ENCODE results near the gene GALNT10.

The GALNT10 gene

DNA sequence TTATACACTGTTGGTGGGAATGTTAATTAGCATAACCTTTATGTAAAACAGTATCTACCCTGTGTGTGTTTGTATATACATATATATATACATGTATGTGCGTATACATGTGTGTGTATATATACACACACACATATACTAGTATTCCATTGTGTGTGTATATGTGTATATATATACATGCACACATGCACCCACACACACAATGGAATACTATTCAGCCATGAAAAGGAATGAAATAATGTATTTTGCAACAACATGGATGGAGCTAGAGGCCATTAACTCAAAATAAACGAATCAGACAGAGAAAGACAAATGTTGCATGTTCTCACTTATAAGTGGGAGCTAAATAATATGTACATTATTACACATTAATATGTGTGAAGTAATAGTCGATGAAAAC lies 237.7 kb downstream of the GALNT10 start:
- no peak overlapping the region for H3K4me3 ChIP-seq (ENCODE audit: low read depth, low read length)
- H3K9me3 ChIP-seq (ENCODE audit: insufficient read depth, low read depth, low read length): no peaks in the 10 kb centered on the region
- no peak overlapping the region for H3K23ac ChIP-seq (ENCODE audit: low read length)
- H3K79me1 ChIP-seq (ENCODE audit: low read length): no peaks in the 10 kb centered on the region
- H3K14ac ChIP-seq (ENCODE audit: low read length): no peak overlapping the region
- H3K36me3 ChIP-seq (ENCODE audit: control insufficient read depth in 1 of 2, insufficient read depth in 2 of 2, low read length in 2 of 2): peaks cover 0 to 2% of the 10 kb centered on the region in 2 experiments
- H4K91ac ChIP-seq (ENCODE audit: low read depth, low read length): no peak overlapping the region
- H3K27me3 ChIP-seq (ENCODE audit: insufficient read depth, low read length): no peaks in the 10 kb centered on the region
- no peak overlapping the region for H3K4ac ChIP-seq (ENCODE audit: low read depth, low read length)
- H3K9ac ChIP-seq (ENCODE audit: low read length): no peak overlapping the region
- no peak overlapping the region for H2AK5ac ChIP-seq (ENCODE audit: low read length)
- H4K12ac ChIP-seq (ENCODE audit: low read depth, low read length): no peak overlapping the region
- H3K79me2 ChIP-seq (ENCODE audit: control insufficient read depth, insufficient read depth, low read length, poor library complexity): no peaks in the 10 kb centered on the region
- H2BK5ac ChIP-seq (ENCODE audit: low read depth, low read length, poor library complexity): no peak overlapping the region
- no peak overlapping the region for H2BK12ac ChIP-seq (ENCODE audit: low read length)
- no peaks in the 10 kb centered on the region for H3K4me1 ChIP-seq (ENCODE audit: control insufficient read depth in 1 of 2, insufficient read depth in 2 of 2, low read length in 2 of 2)
- DNase-seq: no peak
- no peak overlapping the region for H3K18ac ChIP-seq (ENCODE audit: low read length)
- H3K4me2 ChIP-seq (ENCODE audit: low read length): no peak overlapping the region
- H2AFZ ChIP-seq (ENCODE audit: insufficient read depth, low read length, poor library complexity): no peak overlapping the region
- no peak overlapping the region for H4K8ac ChIP-seq (ENCODE audit: low read depth, low read length)
- no peak overlapping the region for H2BK120ac ChIP-seq (ENCODE audit: insufficient read depth, low read length, poor library complexity)
- no CpG with 5 or more reads among the region's 3 CpGs for WGBS (ENCODE audit: extremely low coverage, insufficient coverage, insufficient read length)
- H3K27ac ChIP-seq (ENCODE audit: low read depth, low read length): no peak overlapping the region

DNA sequence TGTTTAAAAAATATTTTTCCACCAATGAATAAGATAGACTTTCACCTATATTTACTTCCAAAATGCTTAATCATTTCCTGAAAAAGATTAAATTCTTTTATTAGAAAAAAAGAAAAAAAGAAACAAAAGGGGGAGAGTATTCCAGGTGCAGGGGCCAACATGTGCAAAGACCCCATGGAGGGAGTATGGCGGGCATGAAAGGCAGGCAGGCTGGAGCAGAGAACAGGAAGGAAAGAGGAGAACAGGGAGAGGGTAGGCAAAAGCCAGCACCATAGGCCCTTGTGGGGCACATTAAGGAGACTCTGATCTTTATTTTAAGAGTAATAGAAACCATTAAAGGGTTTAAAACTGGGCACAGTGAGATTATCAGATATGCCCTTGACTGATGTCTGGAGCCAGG lies 238.8 kb downstream of the GALNT10 start:
- no peak overlapping the region for H3K23ac ChIP-seq (ENCODE audit: low read length)
- no peak overlapping the region for H3K27ac ChIP-seq (ENCODE audit: low read depth, low read length)
- no peak overlapping the region for H4K91ac ChIP-seq (ENCODE audit: low read depth, low read length)
- H3K18ac ChIP-seq (ENCODE audit: low read length): no peak overlapping the region
- H3K9me3 ChIP-seq (ENCODE audit: insufficient read depth, low read depth, low read length): no peaks in the 10 kb centered on the region
- no peak overlapping the region for H3K4me2 ChIP-seq (ENCODE audit: low read length)
- no peaks in the 10 kb centered on the region for H3K27me3 ChIP-seq (ENCODE audit: insufficient read depth, low read length)
- no peak for DNase-seq
- H2BK5ac ChIP-seq (ENCODE audit: low read depth, low read length, poor library complexity): no peak overlapping the region
- no peak overlapping the region for H4K12ac ChIP-seq (ENCODE audit: low read depth, low read length)
- no peak overlapping the region for H3K4ac ChIP-seq (ENCODE audit: low read depth, low read length)
- H2BK120ac ChIP-seq (ENCODE audit: insufficient read depth, low read length, poor library complexity): no peak overlapping the region
- no peaks in the 10 kb centered on the region for H3K4me1 ChIP-seq (ENCODE audit: control insufficient read depth in 1 of 2, insufficient read depth in 2 of 2, low read length in 2 of 2)
- no peaks in the 10 kb centered on the region for H3K79me2 ChIP-seq (ENCODE audit: control insufficient read depth, insufficient read depth, low read length, poor library complexity)
- H3K4me3 ChIP-seq (ENCODE audit: low read depth, low read length): no peak overlapping the region
- H2AK5ac ChIP-seq (ENCODE audit: low read length): no peak overlapping the region
- H3K79me1 ChIP-seq (ENCODE audit: low read length): no peaks in the 10 kb centered on the region
- no peak overlapping the region for H3K9ac ChIP-seq (ENCODE audit: low read length)
- no peak overlapping the region for H4K8ac ChIP-seq (ENCODE audit: low read depth, low read length)
- no CpG with 5 or more reads among the region's 1 CpG for WGBS (ENCODE audit: extremely low coverage, insufficient coverage, insufficient read length)
- peaks cover 0 to 2% of the 10 kb centered on the region in 2 experiments for H3K36me3 ChIP-seq (ENCODE audit: control insufficient read depth in 1 of 2, insufficient read depth in 2 of 2, low read length in 2 of 2)
- H3K14ac ChIP-seq (ENCODE audit: low read length): no peak overlapping the region
- H2AFZ ChIP-seq (ENCODE audit: insufficient read depth, low read length, poor library complexity): no peak overlapping the region
- no peak overlapping the region for H2BK12ac ChIP-seq (ENCODE audit: low read length)

DNA sequence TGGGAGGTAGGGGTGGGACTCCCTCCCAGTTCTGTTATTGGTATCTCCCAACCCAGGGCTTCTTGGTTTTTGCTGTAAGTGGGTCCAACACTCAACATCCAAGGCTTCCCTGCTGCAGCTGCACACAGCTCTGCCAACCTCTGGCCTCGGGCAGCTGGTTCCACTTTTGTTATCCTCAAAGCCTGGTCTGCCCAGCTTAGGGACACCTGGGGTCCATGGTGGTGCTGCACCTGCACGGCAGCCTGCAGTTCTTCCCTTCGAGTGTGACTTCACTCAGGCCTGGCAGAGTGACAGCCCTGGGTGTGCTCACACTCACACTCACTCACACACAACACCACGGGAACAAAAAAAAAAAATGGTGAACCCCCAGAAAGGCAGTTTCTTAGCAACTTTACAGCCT lies 239.9 kb downstream of the GALNT10 start:
- Histone ChIP-seq H3K14ac (ENCODE audit: low read length) (no peak overlapping the region), H4K8ac (ENCODE audit: low read depth, low read length) (no peak overlapping the region), H3K36me3 (ENCODE audit: control insufficient read depth in 1 of 2, insufficient read depth in 2 of 2, low read length in 2 of 2) (peaks cover 3 to 5% of the 10 kb centered on the region in 2 experiments), H3K27me3 (ENCODE audit: insufficient read depth, low read length) (no peaks in the 10 kb centered on the region), H4K12ac (ENCODE audit: low read depth, low read length) (no peak overlapping the region), H3K4me1 (ENCODE audit: control insufficient read depth in 1 of 2, insufficient read depth in 2 of 2, low read length in 2 of 2) (no peaks in the 10 kb centered on the region), H2BK12ac (ENCODE audit: low read length) (no peak overlapping the region), H2AK5ac (ENCODE audit: low read length) (no peak overlapping the region), H3K27ac (ENCODE audit: low read depth, low read length) (no peak overlapping the region), H3K79me1 (ENCODE audit: low read length) (no peaks in the 10 kb centered on the region), H3K9ac (ENCODE audit: low read length) (no peak overlapping the region), H2BK5ac (ENCODE audit: low read depth, low read length, poor library complexity) (no peak overlapping the region), H4K91ac (ENCODE audit: low read depth, low read length) (no peak overlapping the region), H3K9me3 (ENCODE audit: insufficient read depth, low read depth, low read length) (peaks cover 1% of the 10 kb centered on the region), H3K4me2 (ENCODE audit: low read length) (no peak overlapping the region), H2BK120ac (ENCODE audit: insufficient read depth, low read length, poor library complexity) (no peak overlapping the region), H3K23ac (ENCODE audit: low read length) (no peak overlapping the region), H3K4me3 (ENCODE audit: low read depth, low read length) (no peak overlapping the region), H2AFZ (ENCODE audit: insufficient read depth, low read length, poor library complexity) (no peak overlapping the region), H3K18ac (ENCODE audit: low read length) (no peak overlapping the region), H3K4ac (ENCODE audit: low read depth, low read length) (no peak overlapping the region), H3K79me2 (ENCODE audit: control insufficient read depth, insufficient read depth, low read length, poor library complexity) (no peaks in the 10 kb centered on the region)
- DNase-seq: no peak
- no CpG with 5 or more reads among the region's 4 CpGs for WGBS (ENCODE audit: extremely low coverage, insufficient coverage, insufficient read length)

DNA sequence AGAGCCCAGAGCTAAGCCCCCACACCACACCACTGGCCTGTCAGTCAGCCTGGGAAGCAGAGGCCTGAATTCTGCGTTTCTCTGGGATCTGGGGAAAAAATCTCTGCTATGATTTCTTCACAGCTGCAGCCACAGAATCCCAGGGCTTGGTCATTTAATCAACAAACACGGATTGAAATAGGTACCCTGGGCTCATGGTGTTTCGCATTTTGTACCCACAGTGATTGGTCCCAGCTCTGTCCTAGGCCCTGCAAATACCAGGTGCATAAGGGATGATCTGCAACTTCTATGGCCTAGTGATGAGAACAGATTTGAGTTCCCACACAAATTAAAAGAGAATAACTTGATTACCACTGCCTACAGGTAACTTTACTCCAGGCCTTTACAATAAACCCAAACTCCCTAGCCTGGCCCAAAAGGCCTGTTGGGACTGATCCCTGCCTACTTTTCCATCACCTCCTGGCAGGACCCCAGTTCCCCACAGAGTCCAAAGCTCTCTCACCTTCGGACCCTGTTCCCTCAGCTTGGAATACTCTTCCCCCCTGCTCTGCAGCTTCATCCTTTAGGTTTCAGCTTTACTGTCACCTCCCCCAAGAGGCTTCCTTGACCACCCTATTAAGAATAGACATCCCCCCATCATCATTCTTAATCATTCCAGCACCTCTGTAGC lies 240.6 kb downstream of the GALNT10 start:
- Histone ChIP-seq H3K36me3 (ENCODE audit: control insufficient read depth in 1 of 2, insufficient read depth in 2 of 2, low read length in 2 of 2) (peaks cover 3 to 6% of the 10 kb centered on the region in 2 experiments), H3K27me3 (ENCODE audit: insufficient read depth, low read length) (no peaks in the 10 kb centered on the region), H3K9me3 (ENCODE audit: insufficient read depth, low read depth, low read length) (peaks cover 1% of the 10 kb centered on the region), H3K23ac (ENCODE audit: low read length) (no peak overlapping the region), H3K79me1 (ENCODE audit: low read length) (no peaks in the 10 kb centered on the region), H3K4me3 (ENCODE audit: low read depth, low read length) (no peak overlapping the region), H2BK5ac (ENCODE audit: low read depth, low read length, poor library complexity) (no peak overlapping the region), H2AFZ (ENCODE audit: insufficient read depth, low read length, poor library complexity) (no peak overlapping the region), H3K9ac (ENCODE audit: low read length) (no peak overlapping the region), H3K4me2 (ENCODE audit: low read length) (no peak overlapping the region), H2BK12ac (ENCODE audit: low read length) (no peak overlapping the region), H3K27ac (ENCODE audit: low read depth, low read length) (no peak overlapping the region), H3K14ac (ENCODE audit: low read length) (no peak overlapping the region), H3K79me2 (ENCODE audit: control insufficient read depth, insufficient read depth, low read length, poor library complexity) (no peaks in the 10 kb centered on the region), H3K4me1 (ENCODE audit: control insufficient read depth in 1 of 2, insufficient read depth in 2 of 2, low read length in 2 of 2) (no peaks in the 10 kb centered on the region), H3K4ac (ENCODE audit: low read depth, low read length) (no peak overlapping the region), H4K8ac (ENCODE audit: low read depth, low read length) (no peak overlapping the region), H2AK5ac (ENCODE audit: low read length) (no peak overlapping the region), H2BK120ac (ENCODE audit: insufficient read depth, low read length, poor library complexity) (no peak overlapping the region), H3K18ac (ENCODE audit: low read length) (no peak overlapping the region), H4K12ac (ENCODE audit: low read depth, low read length) (no peak overlapping the region), H4K91ac (ENCODE audit: low read depth, low read length) (no peak overlapping the region)
- WGBS (ENCODE audit: extremely low coverage, insufficient coverage, insufficient read length): no CpG with 5 or more reads among the region's 4 CpGs
- no peak for DNase-seq
